Activated CD8-positive, alpha-beta memory T cell treated with anti-CD3 and anti-CD28 coated beads, Interleukin-2, amount 50 U/mL, for 1 hour (primary cell): ENCODE data around the gene ADRA2B.

Source experiments
- DNase-seq: peaks from one replicate; pipeline ENCODE4 v3.0.0-alpha.2; 2020; ENCODE audit errors: extremely low read depth

Gene ADRA2B

GRCh38 chr2:96137321-96138178 is 21.2 kb upstream of the ADRA2B start:
- no peak for DNase-seq

- DNase-seq = no peak
Observed at GRCh38 chr2:96136129-96136720, 19.9 kb upstream of the ADRA2B start.

- DNase-seq = no peak
Observed at GRCh38 chr2:96135621-96136020, 19.2 kb upstream of the ADRA2B start.

DNA sequence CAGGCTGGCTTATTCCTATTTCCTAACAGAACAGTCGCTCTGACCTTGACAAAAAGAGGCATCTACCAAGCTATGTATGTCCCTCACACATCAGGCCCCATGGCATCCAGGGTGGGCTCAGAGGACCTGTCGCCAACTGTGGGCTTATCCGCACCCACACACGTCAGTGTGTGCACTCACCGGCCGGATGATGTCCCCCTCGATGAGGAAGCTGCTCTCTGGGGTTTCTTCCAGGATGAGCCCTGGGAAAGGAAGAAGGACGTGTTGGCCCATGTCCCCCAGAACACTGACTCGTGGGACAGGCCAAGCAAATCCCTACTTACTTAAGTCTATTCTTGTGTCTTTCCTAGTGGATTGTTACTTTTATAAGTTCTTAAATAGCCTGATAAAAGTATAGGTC is 18.8 kb upstream of the ADRA2B start:
- DNase-seq = no peak

DNA sequence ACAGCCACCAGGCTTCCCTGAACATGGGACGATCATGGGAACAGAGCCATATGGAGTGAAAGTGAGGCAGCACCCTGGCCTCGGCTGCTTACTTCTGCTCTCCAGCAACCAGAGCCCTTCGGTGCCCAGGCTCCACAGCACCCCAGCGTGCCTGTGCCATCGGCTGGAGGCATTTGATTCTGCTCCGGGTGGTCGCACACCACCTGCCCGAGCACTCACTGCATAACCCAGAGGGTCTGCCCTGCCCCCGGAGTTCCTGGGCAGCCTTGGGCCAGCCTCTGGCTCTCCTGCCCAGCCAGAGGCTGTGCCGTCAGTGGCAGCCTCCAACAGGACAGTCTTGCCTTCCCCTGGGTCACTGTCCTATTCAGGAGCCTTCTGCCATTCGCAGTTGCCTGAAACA is 18.1 kb upstream of the ADRA2B start:
- no peak for DNase-seq

DNA sequence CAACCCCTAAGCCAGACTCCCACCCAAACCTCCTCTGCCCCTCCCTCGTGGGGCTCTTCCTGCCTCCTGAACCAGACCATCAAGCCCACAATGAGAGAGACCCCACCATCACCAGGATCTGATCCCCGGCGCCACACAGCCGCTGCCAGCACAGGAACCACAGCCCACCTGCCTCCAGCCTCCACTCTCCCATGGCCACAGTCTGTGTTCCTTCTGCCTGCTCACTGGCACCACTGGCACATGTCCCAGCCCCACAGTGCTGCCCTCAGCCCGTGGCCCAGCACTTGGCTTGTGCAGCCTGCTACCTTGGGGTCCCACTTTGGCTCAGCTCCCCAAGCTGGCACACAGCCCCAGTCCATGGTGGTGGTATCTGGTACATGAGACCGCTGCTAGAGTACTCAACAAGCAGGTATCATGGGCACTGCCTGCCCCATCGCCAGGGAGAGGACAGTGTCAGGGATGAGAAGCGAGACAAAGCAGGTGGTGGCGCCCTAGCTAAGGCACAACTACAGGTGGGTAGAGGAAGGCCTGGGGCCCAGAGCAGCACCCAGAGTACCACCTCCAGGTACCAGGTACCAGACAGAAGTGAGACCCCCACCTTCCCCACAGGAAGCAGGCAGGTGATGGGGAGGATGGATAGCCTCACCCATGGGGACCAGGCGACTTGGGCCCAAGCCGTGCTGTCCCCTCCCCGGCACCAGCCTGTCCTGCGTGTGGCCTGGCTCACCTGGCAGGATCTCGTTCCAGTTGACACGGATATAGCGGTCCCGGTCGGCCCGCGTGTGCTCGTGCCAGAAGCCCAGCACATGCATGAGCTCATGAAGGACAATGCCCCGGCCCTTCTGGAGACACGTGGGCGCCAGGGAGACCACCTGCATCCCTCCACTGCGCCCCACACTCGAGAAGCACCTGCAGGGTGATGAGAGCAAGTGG is 15.7 kb upstream of the ADRA2B start:
- no peak for DNase-seq

- DNase-seq = no peak
Observed at GRCh38 chr2:96131152-96131812, 14.9 kb upstream of the ADRA2B start.

DNA sequence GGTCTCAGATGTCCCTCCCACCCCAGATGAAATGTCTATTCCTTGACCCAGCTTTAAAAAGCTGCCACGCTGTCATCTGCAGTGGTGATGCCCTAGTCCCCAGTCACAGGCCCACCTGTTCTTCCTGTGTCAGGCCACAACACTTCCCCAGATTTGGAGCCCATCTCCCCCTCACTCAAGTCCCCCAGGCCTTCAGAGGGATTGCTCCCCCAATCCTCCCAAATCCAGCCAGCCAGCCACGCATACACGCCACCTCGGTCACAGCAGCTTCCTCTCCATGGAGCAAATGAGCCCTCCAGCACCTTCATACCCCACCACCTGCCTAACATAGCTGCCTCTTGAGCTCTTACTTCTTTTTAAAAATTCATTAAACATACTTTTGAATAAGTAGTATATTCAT is 14.1 kb upstream of the ADRA2B start:
- no peak for DNase-seq

- DNase-seq = no peak
Observed at GRCh38 chr2:96129528-96130120, 13.3 kb upstream of the ADRA2B start.

GRCh38 chr2:96128456-96128855 is 12.1 kb upstream of the ADRA2B start:
- no peak for DNase-seq

DNA sequence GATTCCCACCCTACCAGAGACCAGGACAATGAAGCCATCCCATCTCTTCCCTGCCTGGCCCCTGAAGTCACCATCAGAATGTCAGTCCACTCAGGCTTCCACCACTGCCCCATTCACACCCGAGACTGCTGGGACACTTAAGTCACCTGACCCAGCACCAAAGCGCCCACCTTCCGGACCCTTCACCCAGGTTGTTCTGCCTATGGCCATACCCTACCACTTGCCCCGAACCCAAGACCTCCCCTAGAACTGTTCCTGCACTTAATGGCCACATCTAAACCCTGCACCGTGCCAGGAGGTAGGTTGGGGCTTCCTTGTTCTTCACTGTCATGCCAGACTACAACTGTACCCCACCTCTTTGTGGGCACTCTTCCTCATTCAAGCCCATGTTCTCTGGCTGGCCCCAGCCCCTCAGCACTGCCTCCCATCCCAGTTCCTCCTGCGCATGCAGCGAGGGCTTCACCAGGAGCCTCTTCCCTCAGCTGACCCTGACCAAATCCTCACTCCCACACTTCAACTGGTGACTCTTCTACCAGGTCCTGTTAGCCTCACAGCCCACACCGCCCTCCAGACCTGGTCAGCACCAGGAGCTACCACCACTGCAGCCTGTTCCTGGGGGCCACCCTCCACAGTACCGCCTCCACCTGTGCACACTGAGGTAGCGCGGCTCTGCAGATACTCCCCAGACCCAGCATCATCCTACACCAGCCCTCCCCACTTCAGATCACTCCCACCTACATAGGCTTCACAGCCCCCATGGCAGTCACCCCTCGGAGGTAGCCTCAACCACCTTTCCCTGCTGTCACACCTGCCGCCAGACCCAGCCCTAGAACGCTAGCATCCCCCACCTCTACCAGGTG is 8.3 kb upstream of the ADRA2B start:
- no peak for DNase-seq

GRCh38 chr2:96123936-96124335 is 7.6 kb upstream of the ADRA2B start:
- DNase-seq = no peak

DNA sequence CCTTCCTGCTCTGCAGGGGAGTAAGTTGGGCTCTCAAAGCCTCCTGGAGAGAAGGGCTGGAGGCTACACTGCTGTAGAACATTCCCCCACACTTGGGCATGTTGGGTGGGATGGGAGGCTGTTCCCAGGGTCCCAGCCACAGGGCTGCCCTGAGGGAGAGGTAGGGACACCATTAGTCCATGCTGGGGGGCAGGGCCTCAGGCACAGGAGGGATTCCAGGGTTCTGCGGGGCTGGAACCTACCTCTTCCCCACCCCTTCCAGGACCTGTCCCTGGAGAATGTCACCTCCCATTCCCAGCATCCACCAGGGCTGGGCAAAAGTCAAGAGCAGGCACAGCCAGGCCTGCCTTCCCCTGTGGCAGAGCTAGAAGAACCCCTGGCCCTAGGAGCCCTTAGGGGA is 6.9 kb upstream of the ADRA2B start:
- no peak for DNase-seq

- no peak for DNase-seq
Observed at GRCh38 chr2:96122391-96122790, 6.0 kb upstream of the ADRA2B start.

DNA sequence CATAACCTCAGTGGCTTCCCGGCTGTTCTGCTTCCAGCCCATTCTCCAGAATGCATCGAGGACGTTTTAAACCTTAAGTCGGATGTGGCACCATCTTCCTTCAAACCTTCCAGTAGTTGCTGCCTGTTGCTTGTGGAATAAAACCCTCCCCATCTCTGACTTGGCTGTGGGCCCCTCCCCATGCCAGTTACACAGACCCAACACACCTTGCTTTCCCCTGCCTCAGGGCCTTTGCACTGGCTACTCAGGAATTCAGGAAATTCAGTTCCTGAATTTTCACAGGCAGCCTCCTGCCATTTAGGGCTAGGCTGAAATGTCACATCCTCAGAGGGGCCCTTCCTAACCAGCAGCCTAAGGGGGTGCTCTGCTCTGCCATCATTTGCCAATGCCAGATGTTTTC is 5.0 kb upstream of the ADRA2B start:
- DNase-seq = no peak

GRCh38 chr2:96120991-96121390 is 4.6 kb upstream of the ADRA2B start:
- DNase-seq = no peak

DNA sequence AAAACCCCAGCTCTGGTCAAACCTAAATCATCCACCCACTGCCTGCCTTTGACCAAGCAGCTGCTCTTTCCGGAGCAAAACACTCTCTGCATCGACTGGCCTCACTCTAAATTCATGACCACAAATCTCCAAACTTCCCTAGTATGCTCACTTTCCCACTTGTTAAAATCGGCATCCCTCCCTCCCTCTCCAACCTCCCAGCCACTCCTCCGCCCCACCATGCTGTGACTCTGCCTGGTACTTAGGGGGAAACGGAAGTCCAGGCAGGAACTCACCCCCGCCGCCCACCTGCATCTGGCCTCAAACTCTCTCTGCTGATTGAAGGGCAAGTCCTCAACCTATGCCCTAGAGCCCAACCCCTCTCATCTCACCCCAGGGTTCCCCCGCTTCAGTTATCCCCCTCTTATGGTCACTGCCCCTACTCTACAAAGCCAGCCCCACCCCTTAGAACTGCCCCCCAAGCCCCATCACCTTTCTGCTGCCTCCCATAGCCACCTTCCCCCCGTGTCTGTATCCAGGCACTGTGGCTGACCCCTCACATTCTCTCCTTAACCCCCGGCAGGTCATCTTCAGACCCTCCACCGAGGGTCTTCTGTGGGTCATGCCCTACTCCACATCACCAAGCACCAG is 3.8 kb upstream of the ADRA2B start:
- no peak for DNase-seq

GRCh38 chr2:96119389-96119751 is 3.0 kb upstream of the ADRA2B start:
- DNase-seq = no peak

DNA sequence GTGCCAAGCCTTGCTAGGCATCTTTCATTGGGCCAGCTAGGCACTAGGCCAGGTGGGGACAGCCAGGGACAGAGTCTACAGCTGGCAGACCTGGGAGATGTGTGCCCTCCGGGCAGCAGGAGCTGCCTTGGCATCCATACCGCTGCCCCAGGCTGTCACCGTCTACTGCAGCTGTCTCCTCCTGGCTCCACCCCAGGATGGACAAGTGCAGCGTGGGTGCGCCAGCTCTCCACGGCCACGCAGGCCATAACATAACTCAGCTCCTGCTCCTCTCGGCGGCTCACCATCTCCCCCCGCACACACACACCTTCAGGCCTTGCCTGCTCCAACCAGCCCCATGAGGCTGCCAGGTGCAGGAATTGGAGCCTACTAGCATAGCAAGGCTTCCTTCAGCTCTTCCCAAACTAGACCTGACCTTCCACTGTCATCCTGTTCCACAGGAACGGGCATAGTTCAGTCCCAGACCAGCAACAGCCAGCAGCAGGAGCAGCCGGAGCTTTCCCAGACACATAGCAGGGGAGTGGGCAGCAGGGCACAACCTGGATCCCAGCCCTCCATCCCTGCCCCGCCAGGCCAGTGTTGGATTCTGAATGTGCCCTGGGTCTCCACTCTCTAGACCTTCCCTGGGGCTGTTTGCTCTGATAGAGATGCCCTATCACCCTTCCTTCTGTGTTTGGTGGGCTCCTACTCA is 2.5 kb upstream of the ADRA2B start:
- DNase-seq = no peak
